ENCODE results near the gene IGSF22.
A peak's percentile ranks its signal among the peaks of the same experiment; 100 is the strongest.
"Not testable (repeated sequence)": the region's sequence is repeated elsewhere in the genome, so short reads cannot be mapped to it uniquely, and the experiment has no call there.

IGSF22 gene

GRCh38 chr11:18681949-18682348, 44.0 kb downstream of the IGSF22 start:
- DNase-seq, result not testable (repeated sequence)

- no peak for DNase-seq
Measured at GRCh38 chr11:18677560-18677959, 48.4 kb downstream of the IGSF22 start.

GRCh38 chr11:18676803-18677202, 49.2 kb downstream of the IGSF22 start:
- no peak for DNase-seq

- peak; percentile 51 for DNase-seq
Measured at GRCh38 chr11:18672209-18672608, 53.8 kb downstream of the IGSF22 start.

GRCh38 chr11:18671246-18671645, 54.7 kb downstream of the IGSF22 start:
- no peak for DNase-seq

- no peak for DNase-seq
Measured at GRCh38 chr11:18669711-18670110, 56.3 kb downstream of the IGSF22 start.

- DNase-seq, result no peak
Measured at GRCh38 chr11:18669219-18669596, 56.8 kb downstream of the IGSF22 start.

- no peak for DNase-seq
Measured at GRCh38 chr11:18668131-18668530, 57.9 kb downstream of the IGSF22 start.

GRCh38 chr11:18665353-18665872, 60.6 kb downstream of the IGSF22 start:
- not testable (repeated sequence) for DNase-seq

GRCh38 chr11:18657673-18658072, 68.3 kb downstream of the IGSF22 start:
- DNase-seq, result no peak

Data from hematopoietic multipotent progenitor cell treated with erythropoietin and hydrocortisone succinate and interleukin-3 and kit ligand, for 4 days (in vitro differentiated cells).